Muscle of leg (tissue), 11 donors: ENCODE data around the gene SLC38A10. TPM values are rescaled to one million over a fixed set of nuclear protein-coding genes. Genes with fewer than 3 reads are reported as not detected.

Source experiments
- DNase-seq: peaks from one replicate; pipeline ENCODE4 v3.0.0; 2013
- H3K27ac ChIP-seq: one replicate; pipeline ENCODE4 v1.5.1; 2013; ENCODE audit warnings: mild to moderate bottlenecking, low read length, control low read depth
- H3K27me3 ChIP-seq: one replicate; pipeline ENCODE4 v1.6.1; 2013; ENCODE audit warnings: low read length; ENCODE audit not compliant: control insufficient read depth, insufficient read depth
- H3K36me3 ChIP-seq: one replicate; pipeline ENCODE4 v1.6.1; 2013; ENCODE audit warnings: low read length; ENCODE audit not compliant: control insufficient read depth, insufficient read depth
- H3K4me1 ChIP-seq: one replicate; pipeline ENCODE4 v1.6.1; 2013; ENCODE audit warnings: low read length; ENCODE audit not compliant: control insufficient read depth, insufficient read depth
- H3K4me3 ChIP-seq: one replicate; pipeline ENCODE4 v1.5.1; 2013; ENCODE audit warnings: low read length, control low read depth
- H3K9me3 ChIP-seq: replicated peaks from 2 replicates; pipeline ENCODE4 v1.6.1; 2013; ENCODE audit warnings: low read depth, low read length; ENCODE audit not compliant: control insufficient read depth
- WGBS: methylation state at CpG from one replicate; pipeline ENCODE4 v1.1.5; 2013; ENCODE audit warnings: missing lambda C conversion rate; ENCODE audit not compliant: insufficient coverage; 5-methylcytosine and 5-hydroxymethylcytosine counted together
- polyA plus RNA-seq, 8 donors: library from polyadenylated mRNA; unstranded; fragments of 120-200 nt; gene quantifications; one replicate each; pipeline versions ENCODE4 v1.2.1 to v1.2.3, GENCODE V29; 2013; ENCODE audit warnings: inconsistent platforms in 1 of 8, low replicate concordance in 1 of 8; ENCODE audit not compliant: insufficient read length in 8 of 8, insufficient read depth in 1 of 8
- total RNA-seq: library from RNA; stranded (reverse); fragments of 120-200 nt; gene quantifications from one replicate; pipeline ENCODE4 v1.2.4, GENCODE V29; 2013

Gene SLC38A10
- total and polyA plus RNA-seq, 9 donors, result 36.7 to 60.1 (median 51.5) TPM

DNA sequence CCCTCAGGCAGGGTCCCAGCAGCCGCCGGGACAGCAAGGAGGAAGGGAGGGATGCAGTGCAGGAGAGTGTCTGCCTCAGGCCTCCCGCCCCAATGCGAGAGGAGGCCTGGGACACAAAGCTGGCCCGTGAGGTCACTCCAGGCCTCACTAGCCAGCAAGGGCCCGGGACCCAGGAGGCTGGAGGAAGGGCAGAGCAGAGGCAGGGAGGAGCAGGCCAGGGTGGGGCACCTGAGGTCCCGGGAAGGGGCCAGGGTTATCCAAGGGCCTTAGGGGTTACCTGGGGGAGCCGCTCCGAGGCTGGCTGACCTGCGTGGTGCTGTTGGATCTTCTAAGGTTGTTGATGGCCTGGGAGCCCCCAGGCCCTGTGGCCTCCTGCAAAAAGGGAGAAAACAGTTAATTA is 86.5 kb downstream of the SLC38A10 start:
- DNase-seq, result no peak
- Histone ChIP-seq H3K4me1 (peaks cover 3% of the 10 kb centered on the region), H3K4me3 (no peak overlapping the region), H3K27ac (no peak overlapping the region), H3K9me3 (no peaks in the 10 kb centered on the region), H3K27me3 (no peaks in the 10 kb centered on the region), H3K36me3 (peaks cover 29% of the 10 kb centered on the region)
- WGBS, result 90% methylated on average over 10 of the region's 10 CpGs

DNA sequence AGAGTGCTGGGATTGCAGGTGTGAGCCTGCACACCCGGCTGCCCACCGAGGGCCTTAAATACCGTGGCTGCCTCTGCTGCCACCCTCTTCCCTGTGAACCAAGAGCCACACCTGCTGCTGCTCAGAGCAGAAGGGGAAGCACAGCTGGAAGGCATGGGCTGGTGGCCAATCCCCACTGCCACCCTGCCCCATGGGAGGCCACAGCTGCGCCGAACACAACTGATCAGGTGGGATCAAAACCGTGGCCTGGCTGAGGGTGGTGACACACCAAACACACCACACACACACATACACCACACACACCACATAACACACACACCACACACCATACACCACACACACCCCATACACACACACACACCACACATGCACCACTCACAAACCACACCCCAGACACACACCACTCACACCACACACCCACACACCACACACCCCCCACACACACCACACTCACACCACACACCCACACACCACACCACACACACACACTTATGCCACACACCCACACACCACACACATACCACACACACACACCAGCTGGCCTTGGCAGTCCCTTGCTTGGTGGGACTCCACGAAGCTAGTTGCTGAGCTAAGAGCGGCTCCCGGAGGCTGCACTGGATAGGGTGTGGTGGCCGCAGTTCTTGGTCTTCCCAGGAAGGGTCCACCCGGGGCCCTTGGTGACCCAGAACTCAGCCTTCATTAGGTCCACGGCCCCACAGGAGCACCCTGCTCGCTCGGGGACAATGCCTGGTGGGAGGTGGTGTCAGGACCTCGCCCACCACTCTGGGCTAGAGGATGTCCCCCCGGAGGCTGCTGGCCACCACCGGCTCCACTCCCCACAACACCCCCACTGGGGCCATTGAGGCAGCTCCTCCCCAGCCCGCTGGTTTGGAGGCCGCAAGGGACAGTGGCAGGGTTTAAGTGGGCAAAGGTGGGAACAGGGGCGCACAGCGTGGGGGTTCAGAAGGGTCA is 87.2 kb downstream of the SLC38A10 start:
- H3K9me3 ChIP-seq, result no peaks in the 10 kb centered on the region
- no peaks in the 10 kb centered on the region for H3K27me3 ChIP-seq
- peak; percentile 34 for DNase-seq
- H3K4me1 ChIP-seq, result peaks cover 3% of the 10 kb centered on the region
- H3K27ac ChIP-seq, result no peak overlapping the region
- no peak overlapping the region for H3K4me3 ChIP-seq
- H3K36me3 ChIP-seq, result peaks cover 34% of the 10 kb centered on the region
- 81% methylated on average over 12 of the region's 21 CpGs for WGBS

DNA sequence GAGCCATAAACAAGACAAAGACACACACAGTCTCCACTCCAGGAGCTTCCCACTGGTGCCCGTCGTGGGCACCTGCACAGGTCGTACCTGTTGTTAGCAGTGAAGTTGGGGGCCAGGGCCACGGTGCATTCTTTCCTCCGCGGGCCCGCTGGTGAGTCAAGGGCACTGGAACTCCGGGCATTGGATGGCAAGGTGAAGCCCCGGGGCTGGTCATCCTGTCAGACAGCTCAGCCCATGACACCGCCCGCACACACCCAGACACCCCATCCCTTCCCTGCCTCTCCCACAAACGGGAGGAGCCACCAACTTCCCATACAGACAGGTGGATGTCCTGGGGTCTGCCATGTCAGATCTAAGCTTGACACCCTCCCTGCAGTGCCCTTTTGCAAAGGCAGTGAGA is 88.5 kb downstream of the SLC38A10 start:
- H3K27me3 ChIP-seq, result no peaks in the 10 kb centered on the region
- H3K9me3 ChIP-seq, result no peaks in the 10 kb centered on the region
- H3K4me1 ChIP-seq, result peaks cover 3% of the 10 kb centered on the region
- no peak overlapping the region for H3K27ac ChIP-seq
- H3K4me3 ChIP-seq, result no peak overlapping the region
- H3K36me3 ChIP-seq, result peaks cover 39% of the 10 kb centered on the region
- 97% methylated on average over 12 of the region's 12 CpGs for WGBS
- no peak for DNase-seq

DNA sequence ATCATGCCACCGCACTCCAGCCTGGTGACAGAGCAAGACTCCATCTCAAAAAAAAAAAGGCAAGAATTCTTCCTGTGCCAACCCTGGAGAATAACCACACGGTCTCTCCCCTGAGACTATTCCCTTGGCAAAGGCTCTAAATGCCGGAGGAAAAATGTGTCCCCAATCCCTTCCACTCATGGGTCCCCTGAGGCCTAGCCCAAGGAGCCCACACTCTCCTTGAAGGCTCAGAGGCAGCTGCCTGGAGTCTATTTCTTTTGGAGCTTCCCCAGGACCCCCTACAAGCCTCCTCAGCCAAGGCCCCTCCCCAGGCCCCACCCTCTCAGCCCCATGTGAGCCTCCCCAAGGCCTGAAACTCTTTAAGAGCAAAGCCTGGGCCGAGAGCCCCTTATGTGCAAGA is 88.9 kb downstream of the SLC38A10 start:
- DNase-seq, result no peak
- no peak overlapping the region for H3K4me3 ChIP-seq
- H3K9me3 ChIP-seq, result no peaks in the 10 kb centered on the region
- 58% methylated on average over 4 of the region's 4 CpGs for WGBS
- peaks cover 39% of the 10 kb centered on the region for H3K36me3 ChIP-seq
- H3K4me1 ChIP-seq, result peaks cover 3% of the 10 kb centered on the region
- no peak overlapping the region for H3K27ac ChIP-seq
- H3K27me3 ChIP-seq, result no peaks in the 10 kb centered on the region

DNA sequence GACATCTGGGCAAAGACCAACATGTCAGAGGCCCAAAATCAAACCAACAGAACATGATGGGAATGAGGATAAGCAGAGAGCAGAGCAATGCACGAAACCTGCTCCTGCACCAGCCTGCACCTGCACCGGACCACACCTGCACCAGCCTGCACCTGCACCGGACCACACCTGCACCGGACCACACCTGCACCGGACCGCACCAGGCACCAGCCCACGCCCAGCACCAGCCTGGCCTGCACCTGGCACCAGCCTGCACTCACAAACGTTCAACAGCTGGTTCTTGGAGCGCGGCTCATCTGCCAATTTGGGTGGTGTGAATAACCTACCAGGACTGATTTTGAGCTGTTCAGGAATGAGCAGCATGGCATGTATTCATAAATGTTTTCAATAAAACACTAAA is 90.5 kb downstream of the SLC38A10 start:
- Histone ChIP-seq H3K27ac (no peak overlapping the region), H3K36me3 (peaks cover 42% of the 10 kb centered on the region), H3K27me3 (no peaks in the 10 kb centered on the region), H3K9me3 (no peaks in the 10 kb centered on the region), H3K4me3 (no peak overlapping the region), H3K4me1 (peaks cover 3% of the 10 kb centered on the region)
- no peak for DNase-seq
- WGBS, result 88% methylated on average over 9 of the region's 10 CpGs

GRCh38 chr17:81203136-81203535 is 92.0 kb downstream of the SLC38A10 start:
- Histone ChIP-seq H3K36me3 (peaks cover 42% of the 10 kb centered on the region), H3K27ac (no peak overlapping the region)
- 97% methylated on average over 20 of the region's 20 CpGs for WGBS

DNA sequence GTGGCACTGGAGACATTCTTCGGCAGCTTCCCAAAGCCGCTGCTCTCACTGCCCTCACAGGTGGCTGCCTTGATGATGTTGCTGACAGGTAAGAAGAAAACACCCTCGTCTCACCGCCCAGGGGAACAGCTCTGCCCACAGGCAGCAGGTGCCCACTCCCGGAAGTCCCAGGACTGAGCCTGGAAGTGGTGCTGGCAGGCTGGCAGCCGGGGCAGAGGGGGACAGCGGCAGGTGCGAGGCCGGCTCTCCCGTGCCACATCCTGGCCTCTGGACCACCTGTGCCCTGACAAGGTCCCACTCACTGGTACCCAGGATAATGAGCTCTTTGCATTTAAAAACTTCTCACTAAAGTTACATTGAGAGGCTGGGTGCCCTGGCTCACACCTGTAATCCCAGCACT is 92.8 kb downstream of the SLC38A10 start:
- Histone ChIP-seq H3K4me1 (peaks cover 22% of the 10 kb centered on the region), H3K36me3 (peaks cover 42% of the 10 kb centered on the region), H3K27ac (no peak overlapping the region), H3K4me3 (no peak overlapping the region), H3K9me3 (no peaks in the 10 kb centered on the region), H3K27me3 (no peaks in the 10 kb centered on the region)
- DNase-seq, result no peak
- WGBS, result 95% methylated on average over 9 of the region's 10 CpGs

More at GRCh38 chr17:81203136-81203535, 92.0 kb downstream of the SLC38A10 start:
- no peak for DNase-seq
- Histone ChIP-seq H3K27me3 (no peaks in the 10 kb centered on the region), H3K4me3 (no peak overlapping the region), H3K4me1 (peaks cover 14% of the 10 kb centered on the region), H3K9me3 (no peaks in the 10 kb centered on the region)

DNA sequence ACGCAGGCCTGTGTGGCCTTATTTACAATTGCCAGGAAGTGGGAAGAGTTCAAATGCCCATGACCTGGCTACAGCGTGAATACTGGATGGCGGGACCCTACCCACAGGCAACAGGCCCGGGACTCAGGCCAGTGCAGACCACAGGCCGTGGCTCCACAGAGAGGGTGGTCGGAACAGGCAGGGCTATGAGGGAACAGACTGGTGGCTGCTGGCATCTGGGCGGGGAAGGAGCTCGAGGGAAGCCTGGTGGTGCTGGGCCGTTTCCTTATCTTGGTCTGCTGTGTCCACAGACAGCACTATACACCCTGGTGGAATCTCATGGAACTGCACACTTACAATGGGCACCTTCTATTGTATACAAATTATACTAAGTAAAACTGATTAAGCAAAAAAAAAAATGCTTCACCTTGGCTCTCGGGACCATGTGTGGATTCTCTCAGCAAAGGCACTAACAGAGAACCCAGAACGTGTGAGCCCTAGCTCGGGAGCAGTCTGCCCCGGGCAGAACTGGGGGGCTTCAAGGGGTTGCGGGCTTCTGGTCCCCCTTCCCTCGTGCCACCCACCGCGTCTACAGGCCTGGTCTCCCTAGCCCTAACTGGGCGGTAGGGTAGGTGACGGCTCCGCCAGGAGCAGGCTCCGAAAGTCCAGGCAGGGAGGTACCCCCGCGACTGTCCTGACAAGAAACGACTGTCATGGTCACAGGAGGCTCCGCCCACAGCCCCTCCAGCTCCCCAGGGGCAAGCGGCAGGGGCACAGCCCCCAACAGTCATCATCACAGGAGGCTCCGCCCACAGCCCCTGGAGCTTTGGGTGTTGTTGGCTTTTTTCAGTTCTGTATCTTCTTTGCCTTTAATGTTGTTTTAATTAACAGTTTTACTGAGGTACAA is 94.2 kb downstream of the SLC38A10 start:
- WGBS, result 71% methylated on average over 17 of the region's 27 CpGs
- DNase-seq, result peak; percentile 81
- no peaks in the 10 kb centered on the region for H3K27me3 ChIP-seq
- peaks cover 45% of the 10 kb centered on the region for H3K36me3 ChIP-seq
- H3K4me3 ChIP-seq, result no peak overlapping the region
- peaks cover 25% of the 10 kb centered on the region for H3K4me1 ChIP-seq
- no peak overlapping the region for H3K27ac ChIP-seq
- no peaks in the 10 kb centered on the region for H3K9me3 ChIP-seq

DNA sequence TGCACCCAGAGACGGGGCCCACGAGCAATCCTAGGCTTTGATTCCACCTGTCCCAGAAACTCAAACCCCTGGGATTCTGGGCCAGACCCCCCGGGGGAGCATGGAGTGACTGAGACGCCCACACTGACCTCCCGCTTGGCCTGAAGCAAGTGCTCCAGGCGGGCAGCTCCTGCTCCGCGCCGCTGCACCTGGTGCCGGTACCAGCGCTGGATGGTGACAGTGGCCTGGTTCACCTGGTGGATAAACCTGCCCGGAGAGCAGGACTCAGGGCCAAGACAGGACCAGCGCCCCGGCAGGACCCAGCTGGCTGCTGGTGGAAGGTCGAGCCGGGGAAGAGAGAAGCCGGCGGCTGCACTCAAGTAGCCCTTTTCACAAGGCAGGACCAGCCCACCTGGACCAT is 94.9 kb downstream of the SLC38A10 start:
- H3K27ac ChIP-seq, result no peak overlapping the region
- peaks cover 49% of the 10 kb centered on the region for H3K36me3 ChIP-seq
- no peaks in the 10 kb centered on the region for H3K9me3 ChIP-seq
- DNase-seq, result no peak
- H3K27me3 ChIP-seq, result no peaks in the 10 kb centered on the region
- peaks cover 25% of the 10 kb centered on the region for H3K4me1 ChIP-seq
- no peak overlapping the region for H3K4me3 ChIP-seq
- WGBS, result 89% methylated on average over 15 of the region's 18 CpGs

DNA sequence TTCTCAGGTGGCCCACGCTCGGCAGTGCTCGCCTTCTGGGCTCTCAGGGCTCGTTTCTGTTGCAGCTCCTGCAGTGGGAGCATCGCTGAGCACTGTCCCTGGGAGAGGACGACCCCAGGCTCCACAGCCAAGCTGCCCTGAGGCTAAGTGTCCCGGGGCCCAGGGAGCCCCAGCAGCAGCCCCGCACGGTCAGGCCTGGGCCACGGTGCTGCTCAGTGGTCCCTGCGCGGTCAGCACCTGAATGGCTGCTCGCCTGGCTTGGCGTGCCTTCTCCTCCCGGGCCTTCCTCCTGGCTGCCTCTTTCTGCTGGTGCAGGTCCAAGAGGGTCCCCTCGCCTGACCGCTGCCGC is 95.7 kb downstream of the SLC38A10 start:
- 79% methylated on average over 18 of the region's 18 CpGs for WGBS
- Histone ChIP-seq H3K27ac (no peak overlapping the region), H3K9me3 (no peaks in the 10 kb centered on the region), H3K4me3 (no peak overlapping the region), H3K4me1 (peaks cover 25% of the 10 kb centered on the region), H3K36me3 (peaks cover 48% of the 10 kb centered on the region), H3K27me3 (no peaks in the 10 kb centered on the region)
- no peak for DNase-seq
